ENCODE data around the gene ECM2. TPM values are rescaled to one million over a fixed set of nuclear protein-coding genes. Genes with fewer than 3 reads are reported as not detected.

Gene ECM2
- total RNA-seq, 3 donors from 2014 or later = 1.0 to 5.0 (median 1.9) TPM

GRCh38 chr9:92525306-92525705 lies 10.5 kb downstream of the ECM2 start:
- Histone ChIP-seq H3K36me3 (ENCODE audit: low read depth) (no peaks in the 10 kb centered on the region), H3K4me3 (no peak overlapping the region), H3K4me1 (ENCODE audit: low read depth) (no peaks in the 10 kb centered on the region), H3K9me3 (no peaks in the 10 kb centered on the region)
- ATAC-seq (peak; percentile 49), DNase-seq (no peak)
- TF ChIP-seq CTCF (IDR thresholded peaks at IDR 0.05) = no peak
- intact Hi-C loops (cut with DNase I, micrococcal nuclease) = no loop called here

GRCh38 chr9:92524881-92525280 lies 10.9 kb downstream of the ECM2 start:
- no peak for TF ChIP-seq CTCF (IDR thresholded peaks at IDR 0.05)
- intact Hi-C loops (cut with DNase I, micrococcal nuclease) = no loop called here
- ATAC-seq (no peak), DNase-seq (no peak)
- no peaks in the 10 kb centered on the region for H3K4me1 ChIP-seq (ENCODE audit: low read depth)
- no peaks in the 10 kb centered on the region for H3K9me3 ChIP-seq
- no peak overlapping the region for H3K4me3 ChIP-seq
- no peaks in the 10 kb centered on the region for H3K36me3 ChIP-seq (ENCODE audit: low read depth)

- H3K36me3 ChIP-seq (ENCODE audit: low read depth) = no peaks in the 10 kb centered on the region
- no peak for ATAC-seq
- TF ChIP-seq CTCF (IDR thresholded peaks at IDR 0.05) = no peak
- no peaks in the 10 kb centered on the region for H3K4me1 ChIP-seq (ENCODE audit: low read depth)
- no peaks in the 10 kb centered on the region for H3K9me3 ChIP-seq
- DNase-seq = no peak
- H3K4me3 ChIP-seq = no peak overlapping the region
- intact Hi-C loops (cut with DNase I, micrococcal nuclease) = no loop called here
Observed at GRCh38 chr9:92522983-92523970, 12.5 kb downstream of the ECM2 start.

DNA sequence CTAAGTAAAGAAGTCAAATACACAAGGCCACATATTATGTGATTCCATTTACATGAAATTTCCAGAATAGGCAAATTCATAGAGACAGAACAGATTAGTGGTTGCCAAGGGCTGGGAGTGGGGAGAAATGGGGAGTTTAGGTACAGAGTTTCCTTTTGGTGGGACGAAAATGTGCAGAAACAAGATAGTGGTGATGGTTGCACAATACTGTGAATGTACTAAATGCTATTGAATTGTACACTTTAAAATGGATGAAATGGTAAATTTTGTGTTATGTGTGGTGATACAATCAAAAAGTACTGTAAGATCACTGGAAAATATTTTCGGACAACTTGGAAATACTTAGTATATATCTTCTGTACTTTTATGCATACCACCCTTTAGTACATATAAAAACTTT lies 15.0 kb downstream of the ECM2 start:
- no peak for ATAC-seq
- Histone ChIP-seq H3K4me1 (ENCODE audit: low read depth) (no peaks in the 10 kb centered on the region), H3K9me3 (no peaks in the 10 kb centered on the region), H3K4me3 (no peak overlapping the region), H3K36me3 (ENCODE audit: low read depth) (no peaks in the 10 kb centered on the region)
- intact Hi-C loops (cut with DNase I, micrococcal nuclease) = no loop called here
- no peak for TF ChIP-seq CTCF (IDR thresholded peaks at IDR 0.05)
- no peak for DNase-seq

DNA sequence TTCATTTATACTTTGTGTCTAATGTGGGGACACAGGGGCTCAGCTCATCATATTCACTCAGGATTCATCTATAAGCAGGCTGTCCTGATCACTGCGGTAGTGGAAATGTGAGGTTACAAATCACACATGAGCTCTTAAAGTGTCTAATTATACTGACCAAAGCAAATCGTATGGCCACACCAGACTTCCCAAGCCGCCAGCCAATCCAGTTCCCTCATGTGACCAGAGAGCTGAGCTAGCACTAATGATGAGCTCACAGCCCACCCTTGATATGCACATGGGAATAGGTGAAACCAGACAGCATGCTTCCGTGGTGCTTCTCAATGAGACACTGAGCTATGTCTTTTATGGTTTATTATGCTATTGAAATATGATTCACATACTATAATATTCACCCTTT lies 17.6 kb downstream of the ECM2 start:
- H3K4me3 ChIP-seq = no peak overlapping the region
- no peaks in the 10 kb centered on the region for H3K36me3 ChIP-seq (ENCODE audit: low read depth)
- intact Hi-C loops (cut with DNase I, micrococcal nuclease) = no loop called here
- no peaks in the 10 kb centered on the region for H3K9me3 ChIP-seq
- H3K4me1 ChIP-seq (ENCODE audit: low read depth) = no peaks in the 10 kb centered on the region
- TF ChIP-seq CTCF (IDR thresholded peaks at IDR 0.05) = no peak
- no peak for ATAC-seq
- no peak for DNase-seq
